GM19468 (cell line): ENCODE results near the gene RBCK1.
"Not testable (repeated sequence)": the region's sequence is repeated elsewhere in the genome, so short reads cannot be mapped to it uniquely, and the experiment has no call there.

ENCODE experiments used
- ATAC-seq: cut with Tn5 transposase; IDR thresholded peaks from one replicate; pipeline ENCODE4 v1.9.1; 2021; ENCODE audit warnings: mild to moderate bottlenecking, moderate library complexity, moderate number of reproducible peaks; ENCODE audit not compliant: unreplicated experiment; ENCODE audit errors: extremely low read depth

Gene RBCK1

GRCh38 chr20:375265-375889, 32.7 kb upstream of the RBCK1 start:
- no peak for ATAC-seq

- no peak for ATAC-seq
Observed at GRCh38 chr20:376089-376488, 32.0 kb upstream of the RBCK1 start.

- no peak for ATAC-seq
Observed at GRCh38 chr20:376750-377149, 31.3 kb upstream of the RBCK1 start.

GRCh38 chr20:377578-377977, 30.5 kb upstream of the RBCK1 start:
- ATAC-seq, result not testable (repeated sequence)

GRCh38 chr20:378961-379336, 29.1 kb upstream of the RBCK1 start:
- ATAC-seq, result no peak

GRCh38 chr20:380763-381580, 27.1 kb upstream of the RBCK1 start:
- ATAC-seq, result no peak

GRCh38 chr20:381581-382290, 26.4 kb upstream of the RBCK1 start:
- peak; percentile 13 for ATAC-seq

- no peak for ATAC-seq
Observed at GRCh38 chr20:382291-383115, 25.6 kb upstream of the RBCK1 start.

- ATAC-seq, result no peak
Observed at GRCh38 chr20:383889-384288, 24.2 kb upstream of the RBCK1 start.

- ATAC-seq, result no peak
Observed at GRCh38 chr20:384723-385122, 23.4 kb upstream of the RBCK1 start.

GRCh38 chr20:385448-385847, 22.7 kb upstream of the RBCK1 start:
- ATAC-seq, result no peak

- ATAC-seq, result not testable (repeated sequence)
Observed at GRCh38 chr20:386634-387033, 21.5 kb upstream of the RBCK1 start.

- no peak for ATAC-seq
Observed at GRCh38 chr20:387520-387919, 20.6 kb upstream of the RBCK1 start.

GRCh38 chr20:388034-388994, 19.8 kb upstream of the RBCK1 start:
- no peak for ATAC-seq

- ATAC-seq, result no peak
Observed at GRCh38 chr20:389220-389619, 18.9 kb upstream of the RBCK1 start.

GRCh38 chr20:391041-391711, 16.9 kb upstream of the RBCK1 start:
- no peak for ATAC-seq

- ATAC-seq, result not testable (repeated sequence)
Observed at GRCh38 chr20:393296-393695, 14.8 kb upstream of the RBCK1 start.

GRCh38 chr20:396252-396618, 11.9 kb upstream of the RBCK1 start:
- ATAC-seq, result no peak
